GM21825 (cell line): ENCODE data around the gene ERC1.

Source experiments
- ATAC-seq: cut with Tn5 transposase; IDR thresholded peaks from one replicate; pipeline ENCODE4 v1.9.1; 2021; ENCODE audit warnings: mild to moderate bottlenecking, moderate library complexity; ENCODE audit not compliant: unreplicated experiment

Gene ERC1

DNA sequence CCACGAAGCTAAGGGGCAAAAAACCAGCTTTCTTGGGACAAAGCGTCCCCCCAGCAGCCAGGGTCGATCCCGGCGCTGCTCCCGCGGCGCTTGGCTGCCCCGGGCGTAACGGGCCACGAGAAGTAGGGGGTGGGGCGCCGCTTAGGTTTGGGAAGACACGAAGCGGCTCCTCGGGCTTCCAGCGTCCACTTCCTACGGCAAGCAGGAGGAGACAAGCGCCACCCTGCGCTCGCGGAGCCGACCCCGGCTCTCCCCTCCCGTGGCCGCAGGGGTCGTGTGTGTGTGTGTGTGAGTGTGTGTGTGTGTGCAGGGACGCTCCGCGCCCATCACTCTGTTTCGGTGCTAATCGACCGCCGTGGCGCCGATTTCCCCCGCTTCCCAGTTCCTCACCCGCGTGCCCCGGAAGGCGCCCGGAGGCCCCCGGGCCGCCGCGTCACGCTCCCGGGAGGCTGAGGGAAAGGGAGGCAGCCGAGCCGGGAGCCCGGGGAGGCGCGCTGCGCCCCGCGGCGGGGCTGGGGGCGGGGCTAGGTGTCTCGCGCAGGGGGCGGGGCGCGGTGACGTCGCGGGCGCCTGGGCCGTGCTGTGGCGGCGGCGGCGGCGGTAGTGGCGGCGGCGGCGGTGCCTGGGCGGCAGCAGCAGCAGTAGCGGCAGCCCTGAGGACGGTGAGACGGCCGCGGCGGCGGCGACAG is at the start of gene ERC1:
Gene ERC1 (plus strand): TSS at position 563 of the 689 bp plus-strand sequence. CDS start 36,681 bp downstream, outside the sequence.
- peak; percentile 73 for ATAC-seq

DNA sequence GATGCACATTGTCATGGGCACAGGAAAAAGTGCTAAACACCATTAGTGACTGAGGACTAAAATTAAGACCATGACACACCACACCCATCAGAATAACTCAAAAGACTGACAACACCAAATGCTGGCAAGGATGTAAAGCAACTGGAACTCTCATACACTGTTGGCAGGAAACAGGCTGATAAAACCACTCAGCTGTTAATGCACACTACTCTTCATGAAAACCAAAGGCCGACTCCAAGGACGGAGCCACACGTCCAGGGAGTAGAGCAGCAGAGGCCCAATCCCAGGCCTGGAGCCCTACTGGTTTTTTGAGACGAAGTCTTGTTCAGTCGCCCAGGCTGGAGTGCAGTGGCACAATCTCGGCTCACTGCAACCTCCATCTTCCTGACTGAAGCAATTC is 48.0 kb upstream of the ERC1 start:
- ATAC-seq, result no peak

DNA sequence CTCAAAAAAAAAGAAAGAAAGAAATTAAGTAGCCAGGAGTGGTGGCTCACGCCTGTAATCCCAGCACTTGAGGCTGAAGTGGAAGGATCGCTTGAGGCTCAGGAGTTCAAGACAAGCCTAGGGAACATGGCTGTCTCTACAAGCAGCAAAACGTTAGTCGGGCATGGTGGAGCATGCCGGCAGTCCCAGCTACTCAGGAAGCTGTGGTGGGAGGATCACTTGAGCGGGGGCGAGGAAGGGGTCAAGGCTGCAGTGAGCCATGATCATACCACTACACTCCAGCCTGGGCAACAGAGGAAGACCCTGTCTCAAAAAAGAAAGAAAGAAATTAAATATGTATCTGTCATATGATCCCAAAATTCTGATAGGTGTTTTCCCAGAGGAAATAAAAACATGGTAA is 46.8 kb upstream of the ERC1 start:
- ATAC-seq, result no peak

DNA sequence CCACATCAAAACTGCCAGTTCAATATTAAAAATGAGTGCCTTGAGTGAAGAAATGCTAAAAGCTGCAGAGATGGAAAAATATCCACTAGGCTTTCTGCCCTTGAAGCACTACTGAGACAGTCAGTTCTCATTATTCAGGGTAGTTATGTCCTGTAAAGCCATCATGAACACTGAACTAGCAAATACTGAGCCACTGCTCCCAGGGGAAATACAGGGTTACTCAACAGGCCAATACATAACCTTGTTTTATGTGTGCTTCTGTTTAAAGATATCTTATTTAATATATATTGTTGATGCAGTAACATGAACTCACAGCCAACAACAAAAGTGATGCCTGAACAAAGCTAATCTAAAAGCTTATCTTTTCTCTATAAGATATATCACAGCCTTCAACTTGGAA is 44.8 kb upstream of the ERC1 start:
- ATAC-seq, result no peak

DNA sequence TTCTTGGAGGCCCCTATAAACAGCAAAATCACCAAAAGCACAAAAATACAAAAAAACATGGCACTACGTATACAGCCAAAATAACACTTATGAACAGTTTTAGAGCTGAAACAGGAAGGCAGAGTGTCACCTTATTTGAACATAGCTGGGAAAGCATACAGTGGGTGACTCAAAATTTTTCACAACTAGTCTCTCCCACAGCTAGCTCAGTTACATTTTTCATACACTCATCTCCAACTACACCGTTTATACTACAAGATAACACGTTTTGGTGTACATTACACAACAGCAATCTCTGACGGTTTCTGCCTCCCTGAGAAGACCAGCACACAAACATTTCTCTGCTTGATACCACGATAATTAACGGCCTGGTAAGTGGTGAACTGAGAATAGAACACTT is 44.4 kb upstream of the ERC1 start:
- no peak for ATAC-seq

DNA sequence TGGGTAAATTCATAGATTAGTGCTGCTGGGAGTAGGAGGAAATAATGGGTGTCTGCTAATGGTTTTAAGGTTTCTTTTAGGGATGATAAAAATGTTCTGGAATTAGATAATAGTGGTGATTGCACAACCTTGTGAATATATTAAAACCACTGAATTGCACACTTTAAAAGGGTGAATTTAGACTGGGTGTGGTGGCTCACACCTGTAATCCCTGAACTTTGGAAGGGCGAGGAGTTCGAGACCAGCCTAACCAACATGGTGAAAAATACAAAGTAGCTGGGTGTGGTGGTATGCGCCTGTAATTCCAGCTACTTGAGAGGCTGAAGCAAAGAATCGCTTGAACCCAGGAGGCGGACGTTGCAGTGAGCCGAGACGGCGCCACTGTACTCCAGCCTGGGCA is 42.8 kb upstream of the ERC1 start:
- no peak for ATAC-seq

DNA sequence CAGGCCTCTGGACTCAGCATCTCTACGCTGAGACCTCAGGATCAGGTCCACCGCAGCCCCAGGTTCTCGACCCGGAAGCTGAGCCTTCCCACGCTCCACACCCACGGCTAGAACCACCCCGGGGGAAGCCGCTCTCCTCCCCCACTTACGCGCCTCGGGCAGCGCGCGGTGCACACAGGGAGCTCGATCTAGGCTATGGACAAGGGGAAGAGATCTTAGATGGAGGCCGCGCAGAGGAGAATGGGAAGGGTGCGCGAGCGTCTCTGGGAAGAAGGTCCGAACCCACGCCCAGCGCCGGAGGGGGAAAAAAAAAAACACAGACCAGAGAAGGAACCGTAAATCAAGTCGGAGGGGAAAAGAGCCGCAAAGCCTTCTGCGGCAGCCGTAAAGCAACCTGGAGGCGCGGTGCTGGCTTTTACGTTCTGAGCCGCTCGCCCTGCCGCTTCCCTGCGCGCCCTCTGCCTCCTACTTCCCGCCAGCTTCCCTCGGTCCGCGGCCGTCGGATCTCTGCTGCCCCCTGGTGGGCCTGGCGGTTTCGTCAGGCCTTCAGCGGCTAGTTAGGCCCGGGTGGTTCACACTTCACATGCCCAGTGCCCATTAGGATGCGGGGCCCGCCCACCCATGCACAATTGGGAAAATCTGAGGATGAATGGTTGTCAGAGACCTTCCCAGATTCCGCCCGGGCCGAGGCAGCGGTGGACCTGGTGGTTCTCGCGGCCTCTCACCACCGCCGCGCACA is 41.4 kb upstream of the ERC1 start, which contains the start of gene RAD52:
Gene RAD52 (minus strand): TSS at position 242 of the 739 bp plus-strand sequence. CDS start 16,636 bp downstream, outside the sequence.
- ATAC-seq, result peak; percentile 80

DNA sequence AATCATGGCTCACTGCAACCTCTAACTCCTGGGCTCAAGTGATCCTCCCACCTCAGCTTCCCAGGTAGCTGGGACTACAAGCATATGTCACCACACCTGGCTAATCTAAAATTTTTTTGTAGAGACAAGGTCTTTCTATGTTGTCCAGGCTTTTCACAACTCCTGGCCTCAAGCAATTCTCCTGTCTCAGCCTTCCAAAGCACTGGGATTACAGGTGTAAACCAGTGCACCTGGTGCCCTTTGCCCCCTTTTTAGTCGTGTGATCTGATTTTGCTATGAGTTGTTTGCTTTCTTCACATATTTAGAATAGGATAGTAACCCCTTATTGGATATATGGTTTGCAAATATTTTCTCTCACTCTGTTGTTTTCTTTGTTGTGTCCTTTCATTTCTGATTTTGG is 39.8 kb upstream of the ERC1 start:
- ATAC-seq, result no peak

DNA sequence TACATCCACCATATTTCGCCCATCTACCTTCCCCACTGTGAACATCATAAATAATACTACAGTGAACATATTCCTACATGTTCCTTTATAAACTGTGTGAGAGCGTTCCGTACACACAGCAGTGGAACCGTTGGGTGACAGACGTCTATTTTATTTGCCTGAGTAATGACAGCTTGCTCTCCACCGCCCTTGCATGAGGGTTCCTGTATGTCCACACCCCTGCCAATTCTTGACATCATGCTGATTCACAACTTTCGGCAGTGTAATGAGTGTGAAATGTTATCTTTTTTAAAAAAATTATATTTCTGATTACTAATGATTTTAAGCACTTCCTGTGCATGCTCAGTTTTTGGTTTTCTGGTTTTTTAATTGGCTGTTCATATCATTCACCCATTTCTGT is 37.2 kb upstream of the ERC1 start:
- no peak for ATAC-seq

DNA sequence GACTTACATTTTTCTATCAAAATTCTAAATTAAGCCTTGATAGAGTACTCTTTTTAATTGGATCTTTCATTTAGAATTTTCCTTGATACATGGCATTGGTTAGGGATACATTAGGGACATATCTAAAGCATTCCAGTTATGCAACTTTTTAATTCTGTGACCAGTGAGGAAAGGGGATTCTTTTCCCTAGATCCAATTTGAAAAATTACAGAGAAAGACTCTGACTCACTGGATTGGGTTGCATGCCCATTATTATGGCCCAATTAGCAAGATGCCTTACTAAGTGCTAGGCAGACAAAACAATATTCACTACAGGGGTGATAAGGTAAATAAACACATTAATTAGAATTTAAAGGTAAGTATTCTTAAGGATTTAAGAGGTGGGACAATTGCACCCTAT is 36.3 kb upstream of the ERC1 start:
- no peak for ATAC-seq

DNA sequence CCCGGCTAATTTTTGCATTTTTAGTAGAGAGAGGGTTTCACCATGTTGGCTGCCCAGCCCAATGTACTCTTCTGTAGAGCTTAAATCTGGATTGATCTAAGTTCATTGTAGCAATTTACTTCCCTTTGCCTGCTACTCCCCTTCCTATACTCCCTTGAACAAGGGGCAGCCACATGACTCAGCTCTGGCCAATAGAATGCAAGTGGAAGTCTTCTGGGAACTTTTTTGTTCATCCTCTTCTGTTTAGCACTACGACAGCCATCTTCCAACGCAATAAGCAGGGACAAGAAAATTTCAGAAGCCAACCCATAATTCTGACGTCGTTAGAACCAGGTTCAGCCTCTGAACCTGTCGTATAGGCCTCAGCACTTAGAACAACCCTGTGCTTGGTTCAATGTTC is 35.1 kb upstream of the ERC1 start:
- ATAC-seq, result no peak

DNA sequence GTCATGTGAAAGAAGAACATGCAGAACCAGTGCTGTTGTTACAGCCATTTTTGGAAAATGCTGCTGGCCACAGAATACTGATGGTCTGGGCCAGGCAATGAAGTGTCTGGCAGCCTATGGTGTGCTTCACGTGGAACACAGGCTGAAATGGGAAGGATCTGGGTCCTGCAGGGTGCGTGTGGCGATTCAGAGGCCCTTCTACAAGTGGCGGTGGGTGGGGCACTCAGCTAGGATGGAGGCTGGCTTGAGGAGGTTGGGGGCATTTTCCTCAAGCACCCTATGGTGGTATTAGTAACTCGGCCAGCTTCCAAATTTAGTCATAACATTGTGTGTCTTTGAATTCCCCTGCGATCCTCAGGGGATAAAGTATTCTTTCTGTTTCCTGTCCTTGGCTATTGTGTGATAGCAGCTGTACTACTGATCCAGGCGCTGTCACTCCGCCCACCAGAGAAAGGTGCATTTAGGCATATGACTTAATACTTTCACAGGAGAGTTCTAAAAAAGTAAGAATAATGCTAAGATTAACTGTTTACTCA is 32.4 kb upstream of the ERC1 start:
- ATAC-seq, result peak; percentile 83

DNA sequence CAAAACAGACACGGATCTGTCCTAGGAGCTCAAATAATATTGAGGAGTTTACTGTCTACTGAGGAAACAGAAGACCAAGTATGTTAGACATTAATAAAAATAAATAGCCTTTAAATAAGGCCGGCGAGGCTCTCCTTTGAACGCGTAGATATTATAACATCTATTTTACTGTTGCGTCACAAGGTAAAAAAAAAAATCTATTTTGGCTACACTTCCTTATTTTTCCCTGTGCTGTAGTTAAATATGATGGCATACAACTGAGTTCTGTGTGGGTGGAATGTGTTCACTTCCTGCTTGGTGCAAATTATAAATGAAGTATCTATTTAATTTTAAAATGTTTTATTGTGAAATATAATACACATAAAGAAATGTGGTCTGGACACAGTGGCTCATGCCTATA is 24.3 kb upstream of the ERC1 start:
- ATAC-seq, result no peak

DNA sequence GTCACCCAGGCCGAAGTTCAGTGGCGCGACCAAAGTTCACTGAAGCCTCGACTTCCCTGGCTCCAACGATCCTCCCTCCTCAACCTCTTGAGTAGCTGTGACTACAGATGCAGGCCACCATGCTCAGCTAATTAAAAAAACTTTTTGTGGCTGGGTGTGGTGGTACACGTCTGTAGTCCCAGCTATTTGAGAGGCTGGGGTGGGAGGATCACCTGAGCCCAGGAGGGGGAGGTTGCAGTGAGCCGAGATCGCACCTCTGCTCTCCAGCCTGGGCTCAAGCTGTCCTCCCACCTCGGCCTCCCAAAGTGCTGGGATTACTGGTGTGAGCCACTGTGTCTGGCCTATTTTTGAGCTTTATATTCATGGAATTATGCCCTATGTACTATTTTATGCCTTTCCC is 23.4 kb upstream of the ERC1 start:
- ATAC-seq, result no peak

DNA sequence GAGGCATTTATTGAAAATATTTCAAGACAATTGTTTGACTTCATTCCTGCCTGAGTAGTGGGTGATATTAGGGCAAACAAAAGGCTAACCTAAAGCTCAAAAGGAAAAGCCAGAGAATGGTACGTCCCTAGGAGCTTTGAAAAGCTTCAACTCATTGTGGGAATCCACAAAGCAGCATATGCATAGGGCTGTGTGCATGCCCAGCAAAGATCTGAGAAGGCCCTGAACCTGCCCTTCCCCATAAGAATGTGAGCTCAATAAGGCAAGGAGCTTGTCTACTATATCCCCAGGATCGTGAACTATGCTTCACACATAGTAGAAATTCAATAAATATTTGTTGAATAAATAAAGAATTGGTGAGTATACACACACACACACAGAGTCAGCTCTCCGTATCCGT is 22.5 kb upstream of the ERC1 start:
- ATAC-seq, result no peak

DNA sequence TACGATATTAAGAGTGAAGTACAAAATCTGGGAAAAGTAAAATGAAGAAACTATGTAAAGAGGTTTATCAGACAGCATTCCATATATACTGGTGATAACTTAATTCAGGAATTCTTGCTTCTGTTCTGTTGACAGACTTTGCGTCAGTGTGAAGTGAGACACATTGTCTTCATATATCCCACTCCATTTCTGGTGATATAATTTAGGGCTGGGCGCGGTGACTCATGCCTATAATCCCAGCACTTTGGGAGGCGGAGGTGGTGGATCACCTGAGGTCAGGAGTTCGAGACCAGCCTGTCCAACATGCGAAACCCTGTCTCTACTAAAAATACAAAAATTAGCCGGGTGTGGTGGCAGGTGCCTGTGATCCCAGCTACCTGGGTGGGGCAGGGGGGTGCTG is 21.2 kb upstream of the ERC1 start:
- ATAC-seq, result no peak

DNA sequence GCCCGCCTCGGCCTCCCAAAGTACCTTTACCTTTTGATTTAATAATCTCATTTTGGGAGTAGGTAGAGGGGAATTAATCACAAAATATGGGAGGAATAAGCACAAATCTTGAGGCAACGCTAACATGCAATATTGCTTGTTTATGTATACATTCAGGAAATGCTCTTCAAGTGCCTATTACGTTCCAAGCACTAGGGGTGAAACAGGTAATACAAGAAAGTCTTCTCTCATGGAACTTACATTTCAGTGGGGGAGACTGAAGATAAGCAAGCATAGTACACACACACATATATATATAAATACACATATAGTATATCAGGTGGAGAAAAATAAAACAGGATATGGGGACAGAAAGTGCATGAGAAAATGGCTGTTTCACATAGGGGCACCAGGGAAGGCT is 19.0 kb upstream of the ERC1 start:
- no peak for ATAC-seq

DNA sequence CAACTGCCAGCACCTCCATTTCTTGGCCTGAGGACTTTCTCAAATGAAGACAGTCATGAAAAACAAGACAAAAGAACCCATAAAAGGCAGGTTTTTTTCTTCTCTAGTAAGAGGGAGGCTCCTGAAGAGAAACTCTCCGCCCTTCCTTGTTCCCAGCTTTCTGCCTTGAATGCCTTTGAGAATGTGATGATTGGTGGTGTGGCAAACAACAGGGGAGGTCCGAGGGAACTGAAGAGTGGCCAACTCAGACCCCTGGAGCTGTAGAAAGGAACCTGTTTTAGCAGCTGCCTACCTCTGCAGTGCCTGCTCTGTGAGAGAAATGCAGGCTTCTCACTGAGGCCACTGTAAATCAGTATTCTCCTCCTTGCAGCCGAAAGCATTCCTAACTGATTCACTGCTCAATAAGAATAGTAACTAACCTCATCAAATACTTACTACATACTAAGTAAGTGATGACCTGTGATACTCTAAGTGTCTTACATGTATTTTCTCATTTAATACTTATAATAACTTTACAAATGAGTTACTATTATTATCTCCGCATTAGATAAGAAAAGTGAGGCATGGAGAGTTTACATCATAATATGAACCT is 16.7 kb upstream of the ERC1 start:
- no peak for ATAC-seq

DNA sequence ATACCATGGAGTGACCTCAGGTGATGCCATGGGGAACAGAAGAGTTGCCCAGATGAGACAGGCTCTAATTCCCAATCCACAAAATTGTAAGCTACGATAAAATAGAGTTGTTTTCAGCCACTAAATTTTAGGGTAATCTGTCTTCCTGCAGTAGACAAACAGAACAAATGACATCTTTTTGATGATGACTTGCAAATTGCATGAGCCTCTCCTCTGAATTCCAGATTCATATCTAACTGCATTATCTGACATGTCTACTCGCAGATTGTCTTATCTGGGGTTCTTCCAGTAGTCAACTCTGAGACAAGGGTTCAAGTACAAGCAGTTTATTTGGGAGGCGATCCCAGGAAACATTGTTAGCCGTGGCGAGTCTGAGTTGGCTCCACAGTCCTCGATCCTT is 14.4 kb upstream of the ERC1 start:
- no peak for ATAC-seq

DNA sequence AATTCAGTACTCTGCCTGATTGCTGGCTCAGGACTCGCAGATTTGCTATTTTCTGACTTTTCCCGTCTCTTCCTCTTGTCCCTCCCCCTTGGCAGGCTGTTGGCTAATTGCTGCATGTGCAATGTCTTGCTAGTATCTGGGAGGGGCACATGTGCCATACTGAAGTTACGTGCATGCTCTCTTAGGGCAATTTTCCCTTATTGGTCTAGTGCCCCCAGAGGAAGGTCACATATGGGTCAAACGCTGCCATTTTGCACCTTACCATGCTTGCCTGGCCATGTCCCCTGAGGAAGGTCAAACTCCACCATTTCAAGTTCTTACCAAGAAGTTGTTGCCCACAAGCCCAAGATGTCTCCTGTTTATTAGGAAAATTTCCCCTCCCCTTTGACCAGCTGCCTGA is 13.9 kb upstream of the ERC1 start:
- ATAC-seq, result no peak

DNA sequence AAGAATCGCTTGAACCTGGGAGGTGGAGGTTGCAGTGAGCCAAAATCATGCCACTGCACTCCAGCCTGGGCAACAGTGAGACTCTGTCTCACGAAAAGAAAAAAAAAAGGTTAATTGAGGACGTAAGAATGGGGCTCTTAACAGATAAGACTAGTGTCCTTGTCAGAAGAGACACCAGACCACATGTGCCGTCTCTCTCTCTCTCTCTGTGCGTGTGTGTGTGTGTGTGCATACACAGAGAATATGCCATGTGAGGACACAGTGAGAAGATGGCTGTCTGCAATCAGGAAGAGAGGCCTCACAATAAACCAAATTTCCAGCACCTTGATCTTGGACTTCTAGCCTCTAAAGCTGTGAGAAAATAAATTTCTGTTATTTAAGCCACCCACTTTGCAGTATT is 11.7 kb upstream of the ERC1 start:
- ATAC-seq, result no peak
